OCI-LY7 (cell line): ENCODE measurements around the gene DHRSX. TPM values are rescaled to one million over a fixed set of nuclear protein-coding genes. Genes with fewer than 3 reads are reported as not detected.

Source experiments
- BruUV-seq: library from RNA; stranded (reverse); fragments of 400-500 nt; replicated peaks from 2 replicates; lab custom pipeline; 2021; lab: Mats Ljungman, UMichigan
- CTCF ChIA-PET: fragments of 300-600 bp; sonication (Branson Sonifier 250); formaldehyde crosslinking; loops from one replicate; lab custom pipeline; 2022; ENCODE audit warnings: antibody characterized with exemption; ENCODE audit not compliant: unreplicated experiment; lab: Charles Lee
- POLR2A ChIA-PET: fragments of 300-600 bp; sonication (Branson Sonifier 250); formaldehyde crosslinking; loops from one replicate; lab custom pipeline; 2022; ENCODE audit warnings: antibody characterized with exemption; lab: Charles Lee
- DNase-seq: peaks from one replicate; pipeline ENCODE4 v3.0.0-alpha.2; 2015; ENCODE audit warnings: low spot score
- H2AFZ ChIP-seq: fragments of 200-600 bp; sonication (generic), shearing (Covaris generic); 2 replicates; pipeline ENCODE4 v1.6.1; 2014; ENCODE audit warnings: mild to moderate bottlenecking, antibody characterized with exemption, low read length, moderate library complexity
- H3K27ac ChIP-seq: fragments of 200-600 bp; sonication (generic); 2 replicates; pipeline ENCODE4 v1.5.1; 2014; ENCODE audit warnings: mixed run types, low read depth, mild to moderate bottlenecking, moderate library complexity, low read length, inconsistent platforms; ENCODE audit not compliant: poor library complexity, severe bottlenecking
- H3K36me3 ChIP-seq: fragments of 200-600 bp; sonication (generic); 2 replicates; pipeline ENCODE4 v1.6.1; 2014; ENCODE audit warnings: mild to moderate bottlenecking, antibody characterized with exemption, low read length, moderate library complexity, mixed read lengths; ENCODE audit not compliant: insufficient read depth
- H3K4me1 ChIP-seq: fragments of 200-600 bp; sonication (generic); 2 replicates; pipeline ENCODE4 v1.5.1; 2014; ENCODE audit warnings: mild to moderate bottlenecking, low read length; ENCODE audit not compliant: insufficient read depth, poor library complexity, severe bottlenecking
- H3K4me2 ChIP-seq: fragments of 200-600 bp; sonication (generic); 2 replicates; pipeline ENCODE4 v1.6.1; 2014; ENCODE audit warnings: mild to moderate bottlenecking, low read length
- H3K4me3 ChIP-seq: fragments of 200-600 bp; sonication (generic); 2 replicates; pipeline ENCODE4 v1.5.1; 2014; ENCODE audit warnings: mild to moderate bottlenecking, low read depth, low read length; ENCODE audit not compliant: poor library complexity, severe bottlenecking
- H3K79me2 ChIP-seq: fragments of 200-600 bp; sonication (generic); 2 replicates; pipeline ENCODE4 v1.6.1; 2016; ENCODE audit warnings: low read depth, mild to moderate bottlenecking, low read length, moderate library complexity, mixed read lengths; ENCODE audit not compliant: insufficient read depth
- H3K9me2 ChIP-seq: fragments of 200-600 bp; sonication (generic); 2 replicates; pipeline ENCODE4 v1.6.1; 2016; ENCODE audit warnings: mild to moderate bottlenecking, low read length, mixed read lengths; ENCODE audit not compliant: insufficient read depth
- H3K9me3 ChIP-seq: fragments of 200-600 bp; sonication (generic); 2 replicates; pipeline ENCODE4 v1.6.1; 2014; ENCODE audit warnings: mild to moderate bottlenecking, mixed run types, low read length, mixed read lengths
- H4K20me1 ChIP-seq: fragments of 200-600 bp; sonication (generic); 2 replicates; pipeline ENCODE4 v1.6.1; 2014; ENCODE audit warnings: mild to moderate bottlenecking, antibody characterized with exemption, low read length, moderate library complexity, mixed read lengths; ENCODE audit not compliant: insufficient read depth
- EZH2phosphoT487 ChIP-seq: fragments of 200-600 bp; sonication (generic); IDR thresholded peaks from 2 replicates; pipeline ENCODE4 v1.6.1; 2018; ENCODE audit warnings: low read depth, borderline replicate concordance, mild to moderate bottlenecking, mixed run types, antibody characterized with exemption, low read length, moderate library complexity, mixed read lengths
- intact Hi-C: fragments of 100-400 bp; cut with micrococcal nuclease; formaldehyde crosslinking; loops from one replicate; pipeline ENCODE4 v1.10.0; 2022; ENCODE audit not compliant: unreplicated experiment
- total RNA-seq, 2 experiments: library from RNA; depleted of rRNA in 1 of 2; stranded (reverse); fragments of >200 nt in 1 of 2; shearing (Covaris generic) in 1 of 2; gene quantifications; 2 replicates each; pipeline ENCODE4 v1.2.3, GENCODE V29; 2014 to 2022
- TF ChIP-seq, protein P1 (sequence below): fragments of 200-600 bp; sonication (generic); conservative IDR thresholded peaks from 2 replicates; pipeline ENCODE4 v1.5.1; 2014; ENCODE audit warnings: mild to moderate bottlenecking, antibody characterized with exemption, low read length, moderate library complexity, mixed read lengths

Gene DHRSX
- total RNA-seq, 2 experiments from 2014 or later: 25.2 to 30.9 TPM

DNA sequence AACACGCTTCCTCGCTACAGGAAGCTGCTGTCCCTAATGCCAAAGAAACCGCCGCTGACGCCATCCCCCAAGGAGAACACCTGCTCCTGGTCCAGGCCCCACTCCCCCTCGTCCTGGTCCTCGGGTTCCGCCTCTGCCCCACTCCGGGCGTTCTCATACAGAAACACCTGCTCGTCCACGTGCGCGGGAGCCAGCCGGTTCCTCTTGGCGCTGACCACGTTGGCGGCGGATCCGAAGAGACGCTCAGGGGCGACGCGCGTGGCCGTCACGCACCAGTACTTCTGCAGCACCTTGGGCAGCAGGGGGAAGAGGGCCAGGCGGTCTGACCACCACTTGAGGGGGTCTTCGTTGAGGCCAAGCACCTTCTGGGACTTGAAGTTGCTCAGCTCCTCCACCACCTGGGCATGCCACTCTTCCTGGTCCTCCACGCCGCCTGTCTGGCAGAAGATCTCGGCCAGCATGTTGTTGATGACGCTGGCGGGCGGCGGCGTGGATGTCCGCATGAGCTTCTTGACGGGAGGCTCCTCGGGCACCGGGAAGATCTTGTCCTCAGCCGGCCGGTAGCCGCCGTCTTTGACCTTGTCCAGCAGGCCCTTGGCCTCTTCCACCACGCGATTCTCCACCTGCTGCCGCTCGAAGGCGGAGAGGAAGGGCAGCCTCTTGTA lies 12.0 kb downstream of the DHRSX start:
- H3K4me2 ChIP-seq: no peak overlapping the region
- intact Hi-C loops: no loop called here
- H3K36me3 ChIP-seq: peaks cover 62% of the 10 kb centered on the region
- POLR2A ChIA-PET: no interaction called here
- H3K4me1 ChIP-seq: peaks cover 26% of the 10 kb centered on the region
- TF ChIP-seq EZH2phosphoT487: no peak
- TF ChIP-seq, protein P1, sequence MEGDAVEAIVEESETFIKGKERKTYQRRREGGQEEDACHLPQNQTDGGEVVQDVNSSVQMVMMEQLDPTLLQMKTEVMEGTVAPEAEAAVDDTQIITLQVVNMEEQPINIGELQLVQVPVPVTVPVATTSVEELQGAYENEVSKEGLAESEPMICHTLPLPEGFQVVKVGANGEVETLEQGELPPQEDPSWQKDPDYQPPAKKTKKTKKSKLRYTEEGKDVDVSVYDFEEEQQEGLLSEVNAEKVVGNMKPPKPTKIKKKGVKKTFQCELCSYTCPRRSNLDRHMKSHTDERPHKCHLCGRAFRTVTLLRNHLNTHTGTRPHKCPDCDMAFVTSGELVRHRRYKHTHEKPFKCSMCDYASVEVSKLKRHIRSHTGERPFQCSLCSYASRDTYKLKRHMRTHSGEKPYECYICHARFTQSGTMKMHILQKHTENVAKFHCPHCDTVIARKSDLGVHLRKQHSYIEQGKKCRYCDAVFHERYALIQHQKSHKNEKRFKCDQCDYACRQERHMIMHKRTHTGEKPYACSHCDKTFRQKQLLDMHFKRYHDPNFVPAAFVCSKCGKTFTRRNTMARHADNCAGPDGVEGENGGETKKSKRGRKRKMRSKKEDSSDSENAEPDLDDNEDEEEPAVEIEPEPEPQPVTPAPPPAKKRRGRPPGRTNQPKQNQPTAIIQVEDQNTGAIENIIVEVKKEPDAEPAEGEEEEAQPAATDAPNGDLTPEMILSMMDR: no peak
- no peak overlapping the region for H3K4me3 ChIP-seq
- no peak overlapping the region for H2AFZ ChIP-seq
- H3K9me3 ChIP-seq: no peaks in the 10 kb centered on the region
- peaks cover 25% of the 10 kb centered on the region; the same call in 1 of the 2 replicates for H3K79me2 ChIP-seq
- no peaks in the 10 kb centered on the region for H4K20me1 ChIP-seq
- no peak for DNase-seq
- H3K9me2 ChIP-seq: no peaks in the 10 kb centered on the region
- H3K27ac ChIP-seq: no peak overlapping the region
- no TSS peak for BruUV-seq
- CTCF ChIA-PET: no interaction called here

DNA sequence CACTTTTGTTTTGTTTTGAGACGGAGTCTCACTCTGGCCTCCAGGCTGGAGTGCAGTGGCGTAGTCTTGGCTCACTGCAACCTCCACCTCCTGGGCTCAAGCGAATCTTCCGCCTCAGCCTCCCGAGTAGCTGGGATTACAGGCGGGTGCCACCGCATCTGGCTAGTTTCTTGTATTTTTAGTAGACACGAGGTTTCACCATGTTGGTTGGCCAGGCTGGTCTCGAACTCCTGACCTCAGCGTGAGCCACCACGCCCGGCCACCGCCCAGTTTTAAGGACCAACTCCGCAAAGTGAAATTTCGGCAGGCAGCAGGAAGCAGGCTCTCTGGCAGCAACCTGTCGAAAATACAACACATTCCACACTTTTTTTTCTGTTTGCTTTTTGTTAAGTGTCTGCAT lies 13.4 kb downstream of the DHRSX start:
- no peaks in the 10 kb centered on the region for H3K9me3 ChIP-seq
- H3K4me3 ChIP-seq: no peak overlapping the region
- ChIA-PET CTCF (no interaction called here), POLR2A (no interaction called here)
- no peaks in the 10 kb centered on the region for H4K20me1 ChIP-seq
- H3K4me2 ChIP-seq: no peak overlapping the region
- BruUV-seq: no TSS peak
- no peaks in the 10 kb centered on the region for H3K9me2 ChIP-seq
- no peak overlapping the region for H2AFZ ChIP-seq
- DNase-seq: no peak
- TF ChIP-seq, protein P1: no peak
- TF ChIP-seq EZH2phosphoT487: no peak
- H3K4me1 ChIP-seq: peaks cover 17% of the 10 kb centered on the region
- H3K27ac ChIP-seq: no peak overlapping the region
- intact Hi-C loops: no loop called here
- peaks cover 17% of the 10 kb centered on the region; the same call in 1 of the 2 replicates for H3K79me2 ChIP-seq
- H3K36me3 ChIP-seq: peaks cover 62% of the 10 kb centered on the region

DNA sequence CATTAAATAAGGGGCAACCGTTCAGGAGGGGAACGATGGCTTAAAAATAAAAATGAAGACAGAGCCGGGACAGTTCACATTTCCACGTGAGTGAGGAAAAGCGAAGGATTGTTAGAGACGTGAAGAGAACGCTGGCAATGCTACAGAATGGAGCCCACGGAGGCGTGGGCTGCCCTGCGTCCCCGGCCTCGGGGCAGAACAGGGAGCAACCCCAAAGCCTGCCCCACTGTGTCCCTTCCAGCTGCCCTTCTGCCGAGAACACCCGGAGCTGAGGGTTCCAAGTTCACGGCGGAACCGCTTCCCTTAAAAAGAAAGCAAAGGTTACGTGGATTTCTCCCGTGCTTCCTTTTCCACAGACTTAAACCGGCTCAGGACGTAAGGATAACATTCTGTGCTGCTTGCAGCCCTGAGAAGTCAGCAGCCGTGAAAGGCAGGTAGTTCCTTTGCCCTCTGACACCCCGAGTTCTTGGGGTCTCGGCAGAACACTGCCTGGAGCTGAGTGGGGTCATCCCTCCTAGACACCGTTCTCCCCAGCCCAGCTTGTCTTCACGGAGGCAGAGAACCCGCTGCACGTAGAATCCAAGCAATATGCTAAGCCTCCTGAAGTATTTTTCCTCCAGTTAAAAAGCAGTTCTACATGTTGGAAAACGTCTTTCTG lies 14.2 kb downstream of the DHRSX start:
- Histone ChIP-seq H3K9me2 (no peaks in the 10 kb centered on the region), H4K20me1 (no peaks in the 10 kb centered on the region), H3K36me3 (peaks cover 62% of the 10 kb centered on the region), H3K9me3 (no peaks in the 10 kb centered on the region), H3K27ac (no peak overlapping the region), H3K4me3 (no peak overlapping the region), H3K79me2 (peaks cover 11% of the 10 kb centered on the region; the same call in 1 of the 2 replicates), H3K4me1 (peaks cover 10% of the 10 kb centered on the region), H2AFZ (no peak overlapping the region), H3K4me2 (no peak overlapping the region)
- no peak for DNase-seq
- BruUV-seq: no TSS peak
- CTCF ChIA-PET: no interaction called here
- no peak for TF ChIP-seq EZH2phosphoT487
- TF ChIP-seq, protein P1: no peak
- intact Hi-C loops: no loop called here
- POLR2A ChIA-PET: no interaction called here
